HUES64 (cell line): Measurements from ENCODE around the gene GPR149.

Experiments
- H3K27ac ChIP-seq: 2 replicates; pipeline ENCODE4 v1.7.0; 2013; ENCODE audit warnings: low read depth, low read length, inconsistent platforms
- H3K27me3 ChIP-seq: 2 replicates; pipeline ENCODE4 v1.6.1; 2013; ENCODE audit warnings: mild to moderate bottlenecking, low read length; ENCODE audit not compliant: insufficient read depth
- H3K36me3 ChIP-seq: 2 replicates; pipeline ENCODE4 v1.6.1; 2013; ENCODE audit warnings: mild to moderate bottlenecking, low read length; ENCODE audit not compliant: insufficient read depth
- H3K4me1 ChIP-seq: 2 replicates; pipeline ENCODE4 v1.6.1; 2013; ENCODE audit warnings: mild to moderate bottlenecking, low read length, moderate library complexity; ENCODE audit not compliant: insufficient read depth
- H3K4me3 ChIP-seq: 2 replicates; pipeline ENCODE4 v1.5.1; 2013; ENCODE audit warnings: mild to moderate bottlenecking, low read length, moderate library complexity
- H3K9ac ChIP-seq: 2 replicates; pipeline ENCODE4 v1.6.1; 2013; ENCODE audit warnings: mild to moderate bottlenecking, low read depth, low read length
- H3K9me3 ChIP-seq: 2 replicates; pipeline ENCODE4 v1.6.1; 2013; ENCODE audit warnings: low read depth, low read length; ENCODE audit not compliant: insufficient read depth
- WGBS: fragments of 150-250, 120-280 bp; methylation state at CpG from one replicate; pipeline ENCODE4 v1.1.7; 2013; ENCODE audit warnings: missing lambda C conversion rate; 5-methylcytosine and 5-hydroxymethylcytosine counted together

GPR149 gene

DNA sequence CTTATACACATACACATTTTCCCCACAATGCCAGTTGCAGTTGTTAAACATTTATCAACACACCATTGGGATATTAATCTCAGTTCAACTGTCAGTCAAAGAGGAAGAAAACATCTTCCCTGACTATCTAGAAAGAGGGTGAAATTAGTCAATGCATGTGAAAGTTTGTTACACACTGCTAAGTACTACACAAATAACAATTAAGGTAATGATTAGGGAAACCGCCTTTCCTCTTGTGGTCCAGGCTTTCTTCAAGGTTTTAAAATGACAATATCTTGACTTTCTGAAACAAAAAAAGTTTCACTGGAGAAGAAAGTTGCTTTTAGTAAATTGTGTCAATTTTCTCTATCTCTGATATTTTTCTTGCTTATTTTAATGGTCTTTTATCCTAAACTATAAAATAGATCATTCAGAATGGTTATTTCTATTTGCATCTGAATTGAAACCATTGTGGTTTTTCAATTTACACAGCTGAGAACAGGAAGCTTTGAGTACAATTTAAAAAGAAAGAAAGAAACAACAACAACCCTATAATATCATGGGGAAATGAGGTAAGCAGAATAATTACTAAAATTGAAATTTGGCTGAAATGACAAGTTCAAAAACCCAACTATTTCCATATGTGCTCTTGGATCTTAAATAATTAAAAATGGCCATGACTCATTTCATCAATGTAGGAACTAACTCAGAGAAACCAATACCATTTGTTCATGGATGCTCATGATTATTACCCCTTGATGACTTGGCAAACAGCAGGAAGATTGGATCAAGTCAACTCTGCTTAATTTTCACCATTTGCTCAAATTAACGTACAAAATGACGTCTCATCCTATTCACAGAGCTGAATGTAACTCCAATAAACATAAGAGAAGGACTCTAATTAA, 31.7 kb downstream of the GPR149 start:
- no peaks in the 10 kb centered on the region for H3K27me3 ChIP-seq
- H3K9ac ChIP-seq: no peak overlapping the region
- WGBS: 90% methylated on average over 3 of the region's 3 CpGs
- no peak overlapping the region for H3K27ac ChIP-seq
- no peak overlapping the region for H3K4me3 ChIP-seq
- no peaks in the 10 kb centered on the region for H3K36me3 ChIP-seq
- H3K9me3 ChIP-seq: no peaks in the 10 kb centered on the region
- H3K4me1 ChIP-seq: peaks cover 12% of the 10 kb centered on the region; the same call in 1 of the 2 replicates

DNA sequence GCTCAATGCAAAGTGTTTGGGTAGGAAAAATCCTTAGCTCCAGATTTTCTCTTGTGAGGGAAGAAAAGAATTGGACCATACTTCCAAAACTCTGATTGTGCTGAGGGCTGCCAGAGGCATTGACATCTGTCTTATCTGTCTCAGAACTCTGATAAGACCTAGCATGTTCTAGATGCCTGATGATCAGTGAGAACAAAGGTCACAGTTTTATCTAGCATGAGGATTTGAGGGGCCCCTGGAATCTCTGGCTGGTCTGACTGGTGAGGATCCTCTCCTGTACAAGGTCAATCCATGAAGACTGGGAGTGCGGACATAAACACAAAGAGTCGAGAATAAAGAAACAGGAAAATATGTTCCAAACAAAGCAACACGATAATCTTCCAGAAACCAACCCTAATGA, 40.1 kb downstream of the GPR149 start:
- Histone ChIP-seq H3K9ac (no peak overlapping the region), H3K4me1 (no peaks in the 10 kb centered on the region), H3K27ac (no peak overlapping the region), H3K4me3 (no peak overlapping the region), H3K36me3 (no peaks in the 10 kb centered on the region), H3K9me3 (no peaks in the 10 kb centered on the region), H3K27me3 (no peaks in the 10 kb centered on the region)
- 100% methylated on average over 2 of the region's 3 CpGs for WGBS

GRCh38 chr3:154384479-154384878, 45.5 kb downstream of the GPR149 start:
- no peak overlapping the region for H3K4me3 ChIP-seq
- H3K27me3 ChIP-seq: no peaks in the 10 kb centered on the region
- H3K4me1 ChIP-seq: no peaks in the 10 kb centered on the region
- no peak overlapping the region for H3K27ac ChIP-seq
- H3K9ac ChIP-seq: no peak overlapping the region
- no peaks in the 10 kb centered on the region for H3K9me3 ChIP-seq
- no peaks in the 10 kb centered on the region for H3K36me3 ChIP-seq

DNA sequence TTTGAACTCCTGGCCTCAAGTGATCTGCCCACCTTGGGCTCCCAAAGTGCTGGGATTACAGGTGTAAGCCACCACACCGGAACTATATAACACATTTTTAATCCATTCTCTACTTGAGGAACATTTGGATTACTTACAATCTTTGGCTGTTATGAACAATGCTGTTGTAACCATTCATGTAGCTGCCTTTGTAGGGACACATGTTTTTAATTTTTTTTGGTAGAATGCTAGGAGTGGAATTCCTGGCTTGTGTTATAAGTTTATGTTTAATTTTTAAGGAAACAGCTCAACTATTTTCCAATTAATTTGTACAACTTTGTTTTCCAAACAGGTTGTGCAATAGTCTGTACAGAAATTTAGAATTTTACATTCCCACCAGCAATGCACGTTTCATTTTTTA, 51.7 kb downstream of the GPR149 start:
- Histone ChIP-seq H3K4me3 (no peak overlapping the region), H3K27ac (no peak overlapping the region), H3K9me3 (no peaks in the 10 kb centered on the region), H3K9ac (no peak overlapping the region), H3K36me3 (no peaks in the 10 kb centered on the region), H3K27me3 (no peaks in the 10 kb centered on the region), H3K4me1 (no peaks in the 10 kb centered on the region)
- whole genome bisulfite sequencing: 100% methylated on average over 1 of the region's 2 CpGs

DNA sequence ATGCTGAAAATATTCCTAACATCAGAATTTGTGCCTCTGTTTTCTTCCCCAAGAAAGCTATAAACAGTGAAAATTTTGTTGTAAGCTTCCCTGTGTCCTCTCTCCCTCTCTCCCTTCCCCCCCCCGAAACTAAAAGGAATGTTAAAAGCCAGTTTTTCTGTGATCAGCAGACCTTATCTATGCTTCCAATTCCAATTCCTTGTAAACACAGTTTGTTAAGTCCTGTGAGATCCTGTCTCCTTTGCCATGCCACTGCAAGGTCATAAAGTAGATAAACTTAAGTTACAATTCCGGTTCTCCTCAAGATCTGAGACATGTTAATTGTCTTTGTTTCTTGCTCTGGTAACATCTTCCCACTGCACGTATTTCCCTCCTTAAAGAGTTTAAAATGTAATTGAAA, 62.8 kb downstream of the GPR149 start:
- H3K27ac ChIP-seq: no peak overlapping the region
- WGBS: 58% methylated on average over 3 of the region's 3 CpGs
- H3K4me1 ChIP-seq: no peaks in the 10 kb centered on the region

GRCh38 chr3:154364849-154365248, 65.1 kb downstream of the GPR149 start:
- Histone ChIP-seq H3K9ac (no peak overlapping the region), H3K27me3 (no peaks in the 10 kb centered on the region), H3K4me1 (no peaks in the 10 kb centered on the region), H3K4me3 (no peak overlapping the region), H3K9me3 (peaks cover 9% of the 10 kb centered on the region; the same call in 1 of the 2 replicates), H3K36me3 (no peaks in the 10 kb centered on the region), H3K27ac (no peak overlapping the region)

More for the DNA sequence above, 62.8 kb downstream of the GPR149 start:
- H3K9ac ChIP-seq: no peak overlapping the region
- H3K27me3 ChIP-seq: no peaks in the 10 kb centered on the region
- no peak overlapping the region for H3K4me3 ChIP-seq
- H3K36me3 ChIP-seq: no peaks in the 10 kb centered on the region
- H3K9me3 ChIP-seq: peaks cover 9% of the 10 kb centered on the region; the same call in 1 of the 2 replicates

DNA sequence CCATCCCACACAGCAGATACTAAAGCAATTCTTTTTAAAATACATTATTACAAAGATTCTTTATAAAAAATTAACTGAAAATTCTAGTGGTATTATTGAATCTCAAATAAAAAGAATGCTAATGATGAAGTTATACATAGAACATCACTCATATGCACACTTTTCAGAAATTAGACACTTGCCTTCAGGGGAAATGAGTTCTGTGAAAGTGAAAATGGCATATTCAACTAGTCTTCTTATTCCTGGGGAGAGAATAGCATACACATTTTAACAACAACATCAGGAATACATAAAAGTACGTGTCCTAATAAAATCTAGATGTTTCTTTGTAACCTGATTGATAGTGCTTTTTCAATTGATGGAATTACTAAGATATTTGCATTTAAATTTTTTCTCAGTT, 68.9 kb downstream of the GPR149 start:
- H3K4me1 ChIP-seq: no peaks in the 10 kb centered on the region
- no peaks in the 10 kb centered on the region for H3K36me3 ChIP-seq
- peaks cover 9% of the 10 kb centered on the region; the same call in 1 of the 2 replicates for H3K9me3 ChIP-seq
- no peak overlapping the region for H3K27ac ChIP-seq
- WGBS: no CpG with 5 or more reads among the region's 1 CpG
- H3K4me3 ChIP-seq: no peak overlapping the region
- H3K27me3 ChIP-seq: no peaks in the 10 kb centered on the region
- H3K9ac ChIP-seq: no peak overlapping the region

GRCh38 chr3:154356009-154356408, 74.0 kb downstream of the GPR149 start:
- WGBS: 92% methylated on average over 1 of the region's 1 CpG
- Histone ChIP-seq H3K4me3 (no peak overlapping the region), H3K9ac (no peak overlapping the region), H3K9me3 (no peaks in the 10 kb centered on the region), H3K36me3 (no peaks in the 10 kb centered on the region), H3K27ac (no peak overlapping the region), H3K4me1 (no peaks in the 10 kb centered on the region), H3K27me3 (no peaks in the 10 kb centered on the region)

- no peaks in the 10 kb centered on the region for H3K9me3 ChIP-seq
- no peaks in the 10 kb centered on the region for H3K36me3 ChIP-seq
- 45% methylated on average over 1 of the region's 2 CpGs for WGBS
- no peak overlapping the region for H3K4me3 ChIP-seq
- H3K4me1 ChIP-seq: no peaks in the 10 kb centered on the region; the same call in 1 of the 2 replicates
- H3K9ac ChIP-seq: no peak overlapping the region
- H3K27ac ChIP-seq: no peak overlapping the region
- no peaks in the 10 kb centered on the region for H3K27me3 ChIP-seq
Observed at GRCh38 chr3:154349223-154349622, 80.8 kb downstream of the GPR149 start.

GRCh38 chr3:154345422-154346122, 84.4 kb downstream of the GPR149 start:
- no peak overlapping the region for H3K27ac ChIP-seq
- H3K9ac ChIP-seq: no peak overlapping the region
- no peak overlapping the region for H3K4me3 ChIP-seq
- H3K4me1 ChIP-seq: no peaks in the 10 kb centered on the region; the same call in 1 of the 2 replicates
- no peaks in the 10 kb centered on the region for H3K36me3 ChIP-seq
- no peaks in the 10 kb centered on the region for H3K9me3 ChIP-seq
- 96% methylated on average over 2 of the region's 2 CpGs for WGBS
- H3K27me3 ChIP-seq: no peaks in the 10 kb centered on the region

GRCh38 chr3:154338570-154338969, 91.4 kb downstream of the GPR149 start:
- no peaks in the 10 kb centered on the region for H3K36me3 ChIP-seq
- no peaks in the 10 kb centered on the region for H3K9me3 ChIP-seq
- H3K4me1 ChIP-seq: no peaks in the 10 kb centered on the region
- H3K9ac ChIP-seq: no peak overlapping the region
- 87% methylated on average over 4 of the region's 4 CpGs for WGBS
- no peak overlapping the region for H3K4me3 ChIP-seq
- no peak overlapping the region for H3K27ac ChIP-seq
- no peaks in the 10 kb centered on the region for H3K27me3 ChIP-seq
